PC-9 (cell line): ENCODE measurements around the gene ZNF442. TPM values are rescaled to one million over a fixed set of nuclear protein-coding genes. Genes with fewer than 3 reads are reported as not detected.

Source experiments
- Bru-seq: library from RNA; stranded (reverse); fragments of 400-500 nt; gene quantifications from one replicate; lab custom pipeline; 2021; lab: Mats Ljungman, UMichigan
- BruChase-seq, 2 experiments: library from RNA; stranded (reverse); fragments of 400-500 nt; gene quantifications; one replicate each; lab custom pipeline; 2021; lab: Mats Ljungman, UMichigan
- BruUV-seq: library from RNA; stranded (reverse); fragments of 400-500 nt; replicated peaks from 2 replicates; lab custom pipeline; 2021; lab: Mats Ljungman, UMichigan
- CTCF ChIA-PET: fragments of 300-600 bp; sonication (Branson Sonifier 250); formaldehyde crosslinking; loops from one replicate; lab custom pipeline; 2022; ENCODE audit warnings: antibody characterized with exemption; lab: Charles Lee
- POLR2A ChIA-PET: fragments of 300-600 bp; sonication (Branson Sonifier 250); formaldehyde crosslinking; loops from one replicate; lab custom pipeline; 2022; ENCODE audit warnings: antibody characterized with exemption; ENCODE audit not compliant: unreplicated experiment; lab: Charles Lee
- DNase-seq, 2 experiments: peaks; one replicate each; pipeline versions ENCODE4 v3.0.0 to v3.0.0-alpha.2; 2015 to 2022; ENCODE audit warnings: mixed read lengths in 1 of 2
- H2AFZ ChIP-seq: fragments of 200-600 bp; sonication (generic); 2 replicates; pipeline ENCODE4 v1.8.1; 2017; ENCODE audit warnings: antibody characterized with exemption
- H3F3A ChIP-seq: fragments of 200-600 bp; sonication (generic); 2 replicates; pipeline ENCODE4 v1.8.1; 2017; ENCODE audit warnings: antibody characterized with exemption, mild to moderate bottlenecking, low read depth; ENCODE audit not compliant: insufficient read depth
- H3K27ac ChIP-seq: fragments of 200-600 bp; sonication (generic); 2 replicates; pipeline ENCODE4 v1.6.1; 2016; ENCODE audit warnings: mixed run types
- H3K27me3 ChIP-seq: fragments of 200-600 bp; sonication (generic); 2 replicates; pipeline ENCODE4 v1.6.1; 2016; ENCODE audit warnings: low read depth, mixed run types; ENCODE audit not compliant: insufficient read depth
- H3K36me3 ChIP-seq: fragments of 200-600 bp; sonication (generic); 2 replicates; pipeline ENCODE4 v1.6.1; 2016; ENCODE audit warnings: low read depth, mixed run types
- H3K4me1 ChIP-seq: fragments of 200-600 bp; sonication (generic); replicated peaks from 2 replicates; pipeline ENCODE4 v1.6.1; 2016; ENCODE audit warnings: mixed run types; ENCODE audit not compliant: insufficient read depth
- H3K4me2 ChIP-seq: fragments of 200-600 bp; sonication (generic); 2 replicates; pipeline ENCODE4 v1.6.1; 2017; ENCODE audit warnings: mixed run types
- H3K4me3 ChIP-seq: fragments of 200-600 bp; sonication (generic); 2 replicates; pipeline ENCODE4 v1.6.1; 2016; ENCODE audit warnings: mixed run types
- H3K79me2 ChIP-seq: fragments of 200-600 bp; sonication (generic); 2 replicates; pipeline ENCODE4 v1.6.1; 2017; ENCODE audit warnings: low read depth, mixed run types
- H3K9me2 ChIP-seq: fragments of 200-600 bp; sonication (generic); 2 replicates; pipeline ENCODE4 v1.8.1; 2017; ENCODE audit warnings: mild to moderate bottlenecking; ENCODE audit not compliant: insufficient read depth
- H3K9me3 ChIP-seq: fragments of 200-600 bp; sonication (generic); 2 replicates; pipeline ENCODE4 v1.8.1; 2016; ENCODE audit warnings: low read depth; ENCODE audit not compliant: insufficient read depth
- H4K20me1 ChIP-seq: fragments of 200-600 bp; sonication (generic); 2 replicates; pipeline ENCODE4 v1.8.1; 2017; ENCODE audit not compliant: insufficient read depth
- EZH2 ChIP-seq: fragments of 200-600 bp; sonication (generic); IDR thresholded peaks from 2 replicates; pipeline ENCODE4 v1.8.0; 2017; ENCODE audit warnings: antibody characterized with exemption, low read depth
- intact Hi-C: fragments of 100-400 bp; cut with micrococcal nuclease; formaldehyde crosslinking; loops from one replicate; pipeline ENCODE4 v1.10.0; 2022; ENCODE audit not compliant: unreplicated experiment
- long read RNA-seq: library from polyadenylated mRNA; stranded (forward); transcript quantifications from one replicate; pipeline ENCODE4 v2.0.0, GENCODE V29; 2022
- total RNA-seq: library from RNA; stranded (reverse); gene quantifications from 2 replicates; pipeline ENCODE4 v1.2.3, GENCODE V29; 2021
- TF ChIP-seq, protein P1 (sequence below): fragments of 200-600 bp; sonication (generic); conservative IDR thresholded peaks from 2 replicates; pipeline ENCODE4 v1.6.1; 2017; ENCODE audit warnings: mixed run types, antibody characterized with exemption, mild to moderate bottlenecking, moderate library complexity

ZNF442 gene
- total RNA-seq (not detected in 2 replicates), Bru-seq, nascent RNA (percentile 18 among the genes with signal in this experiment), BruChase-seq, experiment 1, labeled RNA remaining after a 2-hour chase (percentile 13 among the genes with signal in this experiment), BruChase-seq, experiment 2, labeled RNA remaining after a 6-hour chase (percentile 11 among the genes with signal in this experiment)
- long read RNA-seq, partial matches to known transcripts, result 0 of 1 reads
- long read RNA-seq, other reads (novel, unspliced or antisense), result 0 of 1 reads

DNA sequence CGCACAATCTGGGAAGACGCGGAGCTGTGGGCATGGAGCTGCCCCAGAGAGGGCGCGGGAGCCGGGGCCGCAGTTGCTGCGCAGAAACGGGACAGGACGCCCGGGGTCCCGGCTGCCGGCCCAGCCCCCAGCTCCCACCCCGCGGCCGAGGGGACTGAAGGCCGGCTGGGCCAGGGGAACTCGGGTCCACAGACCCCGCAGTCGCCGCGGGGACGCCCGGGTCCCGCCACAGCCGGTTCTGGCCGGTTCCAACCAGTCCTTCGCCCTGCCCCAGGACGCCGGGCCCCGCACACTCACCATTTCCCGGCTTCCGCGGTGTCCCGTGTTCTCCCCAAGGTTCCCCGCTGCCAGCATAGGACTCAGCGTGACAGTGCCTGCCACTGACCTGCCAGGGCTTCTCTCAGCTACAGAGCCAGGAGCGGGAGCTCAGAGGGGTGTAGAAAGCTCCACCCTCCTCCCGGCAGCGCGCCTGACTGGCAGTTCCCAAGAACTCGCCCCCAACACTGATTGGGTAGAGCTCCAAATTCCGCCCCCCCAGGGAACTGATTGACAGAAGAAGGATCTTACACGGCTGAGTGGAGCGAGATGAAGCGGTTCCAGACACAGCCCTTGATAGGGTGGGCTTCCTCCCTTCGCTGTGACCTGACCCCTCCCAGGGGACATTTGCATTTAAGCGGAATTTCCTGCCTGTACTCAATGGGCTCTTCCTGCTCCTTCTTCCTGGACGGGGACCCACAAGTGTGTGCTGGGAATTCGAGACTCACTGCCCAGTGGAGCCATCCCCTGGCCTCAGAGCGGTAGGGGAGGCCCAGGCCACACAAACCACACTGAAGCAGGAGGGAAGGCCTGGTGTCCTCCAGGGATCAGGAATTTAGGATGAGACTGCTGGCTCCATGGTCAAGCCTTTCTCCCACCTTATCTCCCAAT, at the start of gene ZNF442:
TSS of gene ZNF442 (minus strand) at position 448 of the 927 bp plus-strand sequence. CDS start 2,052 bp downstream, outside the sequence.
- POLR2A ChIA-PET, result interaction anchor here (0.5 to 0.7 kb wide), 4 partner anchors 51 to 895 kb away, joined by 3 to 27 read pairs (median 7); no protein-coding TSS in a partner anchor
- peak within 1 kb of the TSS; percentile 69 for H3K4me2 ChIP-seq
- H3K9me2 ChIP-seq, result no peaks in the 10 kb centered on the region
- peaks cover 27% of the 10 kb centered on the region; the same call in 1 of the 2 replicates for H3K27me3 ChIP-seq
- BruUV-seq, result no TSS peak
- H3K4me3 ChIP-seq, result peak within 1 kb of the TSS; percentile 32; the same call in 1 of the 2 replicates
- CTCF ChIA-PET, result interaction anchor here (0.6 kb wide), 1 partner anchor 275 kb away, joined by 4 read pairs; no protein-coding TSS in a partner anchor
- peak within 1 kb of the TSS; percentile 81 for H2AFZ ChIP-seq
- H3F3A ChIP-seq, result no peaks in the 10 kb centered on the region
- TF ChIP-seq EZH2, result no peak
- TF ChIP-seq, protein P1, sequence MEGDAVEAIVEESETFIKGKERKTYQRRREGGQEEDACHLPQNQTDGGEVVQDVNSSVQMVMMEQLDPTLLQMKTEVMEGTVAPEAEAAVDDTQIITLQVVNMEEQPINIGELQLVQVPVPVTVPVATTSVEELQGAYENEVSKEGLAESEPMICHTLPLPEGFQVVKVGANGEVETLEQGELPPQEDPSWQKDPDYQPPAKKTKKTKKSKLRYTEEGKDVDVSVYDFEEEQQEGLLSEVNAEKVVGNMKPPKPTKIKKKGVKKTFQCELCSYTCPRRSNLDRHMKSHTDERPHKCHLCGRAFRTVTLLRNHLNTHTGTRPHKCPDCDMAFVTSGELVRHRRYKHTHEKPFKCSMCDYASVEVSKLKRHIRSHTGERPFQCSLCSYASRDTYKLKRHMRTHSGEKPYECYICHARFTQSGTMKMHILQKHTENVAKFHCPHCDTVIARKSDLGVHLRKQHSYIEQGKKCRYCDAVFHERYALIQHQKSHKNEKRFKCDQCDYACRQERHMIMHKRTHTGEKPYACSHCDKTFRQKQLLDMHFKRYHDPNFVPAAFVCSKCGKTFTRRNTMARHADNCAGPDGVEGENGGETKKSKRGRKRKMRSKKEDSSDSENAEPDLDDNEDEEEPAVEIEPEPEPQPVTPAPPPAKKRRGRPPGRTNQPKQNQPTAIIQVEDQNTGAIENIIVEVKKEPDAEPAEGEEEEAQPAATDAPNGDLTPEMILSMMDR, result no peak
- no peaks in the 10 kb centered on the region for H3K36me3 ChIP-seq
- DNase-seq, result peak; percentile 78 to 80
- no peaks in the 10 kb centered on the region for H3K4me1 ChIP-seq
- intact Hi-C loops, result no loop called here
- H4K20me1 ChIP-seq, result no peaks in the 10 kb centered on the region
- no peaks in the 10 kb centered on the region for H3K9me3 ChIP-seq
- no peak within 1 kb of the TSS for H3K27ac ChIP-seq
- H3K79me2 ChIP-seq, result no peaks in the 10 kb centered on the region

GRCh38 chr19:12411893-12412292, 46.4 kb upstream of the ZNF442 start:
- Histone ChIP-seq H3K4me1 (no peaks in the 10 kb centered on the region), H3K4me2 (no peak overlapping the region), H3K9me3 (peaks cover 12% of the 10 kb centered on the region; the same call in 1 of the 2 replicates), H3F3A (no peaks in the 10 kb centered on the region), H4K20me1 (no peaks in the 10 kb centered on the region), H3K4me3 (no peak overlapping the region), H3K36me3 (no peaks in the 10 kb centered on the region), H3K79me2 (no peaks in the 10 kb centered on the region), H3K27me3 (no peaks in the 10 kb centered on the region), H3K27ac (no peak overlapping the region), H3K9me2 (no peaks in the 10 kb centered on the region), H2AFZ (no peak overlapping the region)
- intact Hi-C loops, result no loop called here
- TF ChIP-seq EZH2, result no peak
- TF ChIP-seq, protein P1, result no peak
- BruUV-seq, result no TSS peak
- DNase-seq, result no peak
- CTCF ChIA-PET, result no interaction called here
- POLR2A ChIA-PET, result no interaction called here
